DMS79 treated with DMSO at 0.1 percent for 48 hours (cell line): ENCODE measurements around the gene DLGAP1.
"Not testable (repeated sequence)": the region's sequence is repeated elsewhere in the genome, so short reads cannot be mapped to it uniquely, and the experiment has no call there.

Source experiments
- DNase-seq: peaks from one replicate; lab custom pipeline; 2025; lab: John Stamatoyannopoulos, UW

The DLGAP1 gene

DNA sequence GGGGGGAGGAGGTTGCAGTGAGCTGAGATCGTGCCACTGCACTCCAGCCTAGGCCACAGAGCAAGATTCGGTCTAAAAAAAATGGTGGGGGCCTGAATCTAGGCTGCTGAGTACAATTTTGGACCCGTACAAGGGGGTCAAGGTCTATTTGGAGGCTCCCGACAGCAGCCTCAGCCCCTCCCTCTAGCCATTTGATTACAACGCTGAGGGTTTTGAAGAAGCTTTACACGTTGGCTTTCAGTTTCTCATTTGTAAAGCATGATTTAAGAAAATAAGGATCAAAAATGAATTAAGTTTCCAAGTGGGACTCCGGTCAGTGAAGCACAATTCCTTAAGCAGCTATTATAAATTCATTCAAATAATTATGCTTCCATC, 871.2 kb downstream of the DLGAP1 start:
- DNase-seq = no peak

DNA sequence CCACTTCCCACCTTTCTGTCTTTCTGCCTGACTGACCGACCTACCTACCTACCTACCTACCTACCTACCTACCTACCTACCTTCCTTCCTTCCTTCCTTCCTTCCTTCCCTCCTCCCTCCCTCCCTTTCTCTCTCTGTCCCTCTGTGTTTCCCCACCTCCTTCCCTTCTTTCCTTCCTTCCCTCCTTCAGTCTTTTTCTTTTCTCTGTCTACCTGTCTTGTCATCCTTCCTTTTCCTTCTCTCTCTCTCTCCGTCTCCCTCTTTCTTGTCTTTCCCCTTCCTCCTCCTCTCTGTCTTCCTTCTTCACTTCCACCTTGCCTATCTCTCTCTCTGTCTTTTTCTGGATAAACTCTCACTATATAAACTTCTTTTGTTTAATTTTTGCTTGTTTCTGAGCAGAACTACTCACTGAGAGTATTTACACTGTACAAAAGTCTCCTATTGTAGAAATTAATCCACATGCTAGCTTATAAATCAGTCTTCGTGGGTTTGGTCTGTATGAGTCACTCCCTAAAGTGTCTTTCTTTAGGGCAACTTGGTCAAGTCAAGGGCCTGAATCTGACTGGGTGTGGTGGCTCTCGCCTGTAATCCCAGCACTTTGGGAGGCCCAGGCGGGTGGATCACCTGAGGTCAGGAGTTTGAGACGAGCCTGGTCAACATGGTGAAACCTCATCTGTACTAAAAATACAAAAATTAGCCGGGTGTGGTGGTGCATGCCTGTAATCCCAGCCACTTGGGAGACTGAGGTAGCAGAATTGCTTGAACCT, 871.8 kb downstream of the DLGAP1 start:
- DNase-seq = not testable (repeated sequence)

- DNase-seq = no peak
These were observed 873.2 kb downstream of the DLGAP1 start for GRCh38 chr18:3581890-3582289.

DNA sequence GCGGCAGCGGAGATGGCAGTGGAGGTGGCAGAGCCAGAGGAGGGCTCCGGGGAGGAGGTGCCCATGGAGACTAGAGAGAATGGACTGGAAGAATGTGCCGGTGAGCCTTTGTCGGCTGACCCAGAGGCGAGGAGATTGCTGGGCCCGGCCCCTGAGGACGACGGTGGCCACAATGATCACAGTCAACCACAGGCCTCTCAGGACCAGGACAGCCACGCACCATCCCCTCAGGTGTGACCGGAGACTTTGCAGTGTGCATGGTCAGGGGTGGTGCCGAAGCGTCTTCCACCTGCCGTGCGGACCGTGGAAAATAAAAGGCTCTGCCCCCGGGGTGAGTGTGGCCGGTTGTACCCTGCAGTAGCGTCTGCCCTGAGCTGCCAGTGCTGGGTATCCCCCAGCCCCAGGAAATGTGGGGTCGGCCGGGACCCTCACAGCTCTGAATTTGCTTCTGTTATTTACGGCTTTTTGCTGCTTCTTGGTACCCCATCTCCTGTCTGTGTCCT, 874.5 kb downstream of the DLGAP1 start:
- DNase-seq = not testable (repeated sequence)

GRCh38 chr18:3579701-3580100, 875.4 kb downstream of the DLGAP1 start:
- no peak for DNase-seq

DNA sequence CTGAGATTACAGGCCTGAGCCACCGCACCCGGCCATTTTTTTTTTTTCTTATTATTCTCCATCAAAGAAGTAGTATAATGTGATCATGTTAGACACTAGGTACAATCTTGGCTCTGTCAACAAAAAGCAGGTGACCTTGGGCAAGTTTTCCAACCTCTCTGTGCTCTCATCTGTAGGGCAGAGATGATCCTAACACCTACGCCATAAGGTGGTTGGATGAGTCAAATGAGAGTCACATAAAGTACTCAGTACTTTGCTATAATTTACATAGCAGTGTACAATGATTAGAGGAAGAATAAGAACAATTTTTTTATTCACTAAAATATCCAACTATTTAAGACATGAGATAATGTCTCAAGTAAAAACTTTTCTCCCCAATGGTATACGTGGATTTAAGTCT, 876.5 kb downstream of the DLGAP1 start:
- no peak for DNase-seq

DNA sequence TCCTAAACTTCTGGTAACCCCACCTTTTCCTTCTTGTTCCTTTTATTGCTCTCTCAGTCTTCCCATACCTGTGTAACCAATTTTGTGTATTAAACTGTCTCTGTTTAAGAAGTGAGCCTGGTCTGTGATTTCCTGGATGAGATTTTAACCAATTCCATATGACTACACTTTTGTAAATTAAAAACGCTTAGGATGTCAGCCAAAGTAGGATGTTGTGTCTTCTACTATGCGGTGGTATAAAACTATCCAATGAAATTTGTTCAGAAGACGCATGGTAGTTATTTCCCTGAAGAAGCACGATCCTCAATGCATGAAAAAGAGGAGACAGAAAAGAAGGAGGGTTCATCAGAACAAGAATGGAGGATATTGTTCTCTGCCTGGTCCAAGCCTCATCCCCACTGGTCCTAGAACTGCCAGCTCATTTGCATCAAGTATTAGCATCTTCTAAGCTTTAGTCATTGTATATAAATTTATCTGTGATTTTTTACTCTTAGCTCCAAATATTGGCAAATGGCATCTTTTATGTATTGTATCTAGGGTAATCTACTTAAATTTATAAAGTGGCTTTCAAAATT, 877.7 kb downstream of the DLGAP1 start:
- DNase-seq = no peak

DNA sequence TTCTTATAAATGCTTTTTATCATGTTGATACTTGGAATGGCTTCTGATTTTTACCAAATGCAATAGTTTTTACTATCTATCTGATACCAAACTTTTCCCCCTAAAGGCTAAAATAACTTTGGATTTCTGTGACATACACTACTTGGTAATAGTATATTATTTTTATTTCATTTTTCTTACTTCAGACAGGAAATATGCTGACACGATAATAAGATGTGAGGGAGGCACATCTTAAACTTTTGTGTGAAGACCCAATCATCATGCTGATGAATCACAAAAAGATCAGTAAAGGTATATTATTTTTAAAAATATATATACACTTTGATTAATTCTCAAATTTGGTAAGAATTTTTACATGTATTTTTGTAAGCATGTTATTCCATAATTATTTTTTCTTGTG, 882.3 kb downstream of the DLGAP1 start:
- no peak for DNase-seq

GRCh38 chr18:3566851-3567250, 888.3 kb downstream of the DLGAP1 start:
- DNase-seq = no peak

- DNase-seq = no peak
These were observed 894.4 kb downstream of the DLGAP1 start for GRCh38 chr18:3560755-3561154.

DNA sequence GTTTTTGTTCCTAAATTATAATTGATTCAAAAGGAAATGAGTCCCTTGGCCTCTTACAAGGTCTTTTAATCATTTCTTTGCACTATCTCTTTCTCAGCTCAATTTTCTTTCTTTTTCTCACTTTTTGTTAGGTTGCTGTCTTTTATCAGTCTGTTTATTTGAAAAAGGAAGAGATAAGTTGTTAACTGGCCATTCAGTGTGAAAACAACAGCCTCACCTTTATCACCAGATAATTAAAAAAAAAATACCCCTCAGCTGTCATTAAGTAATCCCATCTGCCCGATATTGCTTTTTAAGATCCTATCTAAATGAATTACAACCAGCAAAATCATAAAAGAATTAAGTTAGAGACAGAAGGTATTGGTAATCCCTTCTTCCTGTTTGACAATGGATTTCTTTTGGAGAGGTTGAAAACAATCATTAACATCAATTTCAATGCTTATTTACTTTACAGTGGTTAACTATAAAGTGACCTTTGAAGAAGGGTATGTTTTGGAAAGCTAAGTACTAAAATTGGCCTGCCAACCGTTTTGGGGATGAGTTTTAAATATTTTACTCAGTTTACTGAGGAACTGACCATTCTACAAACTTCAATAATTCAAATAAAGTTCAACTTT, 900.2 kb downstream of the DLGAP1 start:
- no peak for DNase-seq

DNA sequence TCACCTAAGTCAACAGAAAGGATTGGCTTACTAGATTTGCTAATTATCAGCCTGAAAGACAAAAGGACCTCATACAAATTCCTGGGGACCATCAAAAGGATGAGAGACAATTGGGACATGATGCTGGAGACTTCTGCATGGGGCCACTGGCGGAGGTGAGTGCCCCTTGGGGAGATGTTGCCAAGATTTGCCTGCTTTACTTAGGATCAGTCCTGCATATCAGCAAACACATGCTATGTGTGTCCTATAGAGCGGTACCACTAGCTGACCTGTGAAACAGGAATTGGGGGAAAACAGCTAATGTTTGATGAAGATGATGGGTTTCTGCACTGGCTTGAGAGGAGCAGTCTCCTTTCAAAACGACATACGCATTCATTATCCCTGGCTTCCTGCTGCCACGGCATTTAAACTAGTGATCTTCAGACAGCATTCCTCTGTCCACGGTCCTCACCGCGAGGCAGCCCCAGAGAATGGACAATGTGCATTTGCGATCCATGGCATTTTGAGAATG, 901.0 kb downstream of the DLGAP1 start:
- peak; percentile 31 for DNase-seq

GRCh38 chr18:3552305-3552704, 902.8 kb downstream of the DLGAP1 start:
- no peak for DNase-seq

- DNase-seq = no peak
These were observed 907.1 kb downstream of the DLGAP1 start for GRCh38 chr18:3547891-3548615.

DNA sequence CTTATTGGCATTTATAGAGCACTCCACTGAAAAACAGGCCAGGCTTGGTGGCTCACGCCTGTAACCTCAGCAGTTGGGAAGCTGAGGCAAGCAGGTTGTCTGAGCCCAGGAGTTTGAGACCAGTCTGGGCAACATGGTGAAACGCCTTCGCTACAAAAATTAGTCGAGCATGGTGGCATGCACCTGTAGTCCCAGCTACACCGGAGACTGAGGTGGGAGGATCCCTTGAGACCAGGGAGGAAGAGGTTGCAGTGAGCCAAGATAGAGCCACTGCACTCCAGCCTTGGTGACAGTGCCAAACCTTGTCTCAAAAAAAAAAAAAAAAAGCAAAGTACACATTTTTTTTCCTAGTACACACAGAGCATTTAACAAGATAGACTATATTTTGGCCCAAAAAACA, 909.0 kb downstream of the DLGAP1 start:
- DNase-seq = no peak

GRCh38 chr18:3544537-3544936, 910.6 kb downstream of the DLGAP1 start:
- no peak for DNase-seq

DNA sequence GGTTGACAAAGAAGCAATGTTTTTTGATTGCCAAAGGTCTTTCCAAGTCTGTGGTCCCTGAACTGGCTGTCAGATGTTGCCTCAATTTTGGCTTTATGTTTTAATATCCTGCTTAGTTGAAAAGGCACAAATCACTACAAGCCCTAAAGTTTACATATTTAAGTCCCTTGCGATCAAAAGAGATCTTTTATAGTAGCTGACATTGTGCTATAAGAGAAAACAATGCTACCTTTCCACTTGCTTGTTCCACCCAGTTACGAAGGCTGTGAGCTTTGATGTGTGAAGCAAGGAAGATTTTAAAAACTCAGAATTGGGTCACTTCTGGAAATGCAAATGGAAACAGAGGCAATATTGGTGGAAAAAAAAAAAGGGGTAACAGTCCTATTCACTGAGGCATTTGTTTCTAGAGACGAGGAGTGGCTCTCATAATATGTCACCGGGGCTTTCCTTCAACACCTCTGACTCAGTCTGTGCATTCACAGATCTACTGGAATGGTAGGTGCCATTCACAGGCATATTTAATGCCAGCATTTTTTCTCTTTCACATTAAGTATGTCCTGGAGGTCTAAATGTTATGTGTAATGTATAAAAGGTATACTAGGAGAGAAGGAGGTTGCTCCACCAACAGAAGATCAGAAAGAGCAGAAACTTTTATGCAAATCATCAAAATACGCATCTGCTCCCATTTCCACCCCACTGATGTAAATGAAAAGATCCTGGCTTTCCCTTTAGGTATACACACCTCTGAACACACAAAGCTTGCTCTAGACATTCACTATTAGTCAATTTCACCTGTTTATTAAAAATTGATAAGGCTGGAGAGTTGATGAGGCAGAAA, 913.3 kb downstream of the DLGAP1 start:
- no peak for DNase-seq

GRCh38 chr18:3540805-3541548, 914.1 kb downstream of the DLGAP1 start:
- DNase-seq = peak; percentile 96

GRCh38 chr18:3538954-3539617, 916.0 kb downstream of the DLGAP1 start:
- no peak for DNase-seq

DNA sequence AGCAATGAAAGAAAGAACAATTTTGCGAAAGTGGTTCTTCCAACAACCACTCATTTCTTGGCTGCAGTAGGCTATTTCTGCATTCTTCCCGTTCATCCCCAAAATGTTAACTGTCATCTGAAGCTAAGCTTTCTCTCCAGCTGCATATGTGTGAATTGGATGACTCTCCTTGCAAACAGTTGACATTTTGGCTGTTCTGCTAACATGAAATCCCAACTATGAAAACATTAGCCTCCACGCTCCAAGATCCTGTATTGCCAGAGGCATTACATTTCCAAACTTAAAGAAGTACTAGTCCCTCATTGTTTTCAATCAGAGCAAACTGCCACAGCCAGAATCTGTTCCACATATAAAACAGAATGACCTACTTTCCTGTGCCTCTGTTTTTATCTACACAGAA, 916.7 kb downstream of the DLGAP1 start:
- DNase-seq = no peak
